Gastroesophageal sphincter (tissue), 3 donors: ENCODE data around the gene NDOR1.

Source experiments
- EP300 ChIP-seq: sonication (generic); formaldehyde crosslinking; IDR thresholded peaks from one replicate; pipeline ENCODE4 v1.6.1; 2017; ENCODE audit warnings: antibody characterized with exemption, mild to moderate bottlenecking
- POLR2A ChIP-seq, 2 donors: fragments of 450-650 bp; IDR thresholded peaks; one replicate each; pipeline ENCODE4 v1.6.1; 2017; ENCODE audit warnings: antibody characterized with exemption in 2 of 2, mild to moderate bottlenecking in 2 of 2, moderate library complexity in 1 of 2
- POLR2AphosphoS5 ChIP-seq: sonication (generic); formaldehyde crosslinking; IDR thresholded peaks from one replicate; pipeline ENCODE4 v1.6.1; 2017; ENCODE audit warnings: antibody characterized with exemption
- TF ChIP-seq, protein P1 (sequence below), 4 experiments: fragments of 200-600 bp in 2 of 4; fragments of 450-650 bp in 2 of 4; sonication (generic) in 1 of 4; IDR thresholded peaks; one replicate each; pipeline ENCODE4 v1.5.1; 2017 to 2019; ENCODE audit warnings: antibody characterized with exemption in 4 of 4, mild to moderate bottlenecking in 2 of 4, moderate library complexity in 2 of 4

GRCh38 chr9:137229903-137230704, 24.6 kb downstream of the NDOR1 start:
- TF ChIP-seq, protein P1, sequence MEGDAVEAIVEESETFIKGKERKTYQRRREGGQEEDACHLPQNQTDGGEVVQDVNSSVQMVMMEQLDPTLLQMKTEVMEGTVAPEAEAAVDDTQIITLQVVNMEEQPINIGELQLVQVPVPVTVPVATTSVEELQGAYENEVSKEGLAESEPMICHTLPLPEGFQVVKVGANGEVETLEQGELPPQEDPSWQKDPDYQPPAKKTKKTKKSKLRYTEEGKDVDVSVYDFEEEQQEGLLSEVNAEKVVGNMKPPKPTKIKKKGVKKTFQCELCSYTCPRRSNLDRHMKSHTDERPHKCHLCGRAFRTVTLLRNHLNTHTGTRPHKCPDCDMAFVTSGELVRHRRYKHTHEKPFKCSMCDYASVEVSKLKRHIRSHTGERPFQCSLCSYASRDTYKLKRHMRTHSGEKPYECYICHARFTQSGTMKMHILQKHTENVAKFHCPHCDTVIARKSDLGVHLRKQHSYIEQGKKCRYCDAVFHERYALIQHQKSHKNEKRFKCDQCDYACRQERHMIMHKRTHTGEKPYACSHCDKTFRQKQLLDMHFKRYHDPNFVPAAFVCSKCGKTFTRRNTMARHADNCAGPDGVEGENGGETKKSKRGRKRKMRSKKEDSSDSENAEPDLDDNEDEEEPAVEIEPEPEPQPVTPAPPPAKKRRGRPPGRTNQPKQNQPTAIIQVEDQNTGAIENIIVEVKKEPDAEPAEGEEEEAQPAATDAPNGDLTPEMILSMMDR (IDR thresholded peaks at IDR 0.05), result no peak
- TF ChIP-seq EP300 (no peak), POLR2A (IDR thresholded peaks at IDR 0.05) (no peak), POLR2AphosphoS5 (no peak)
